ENCODE measurements around the gene RGL3.

DNA sequence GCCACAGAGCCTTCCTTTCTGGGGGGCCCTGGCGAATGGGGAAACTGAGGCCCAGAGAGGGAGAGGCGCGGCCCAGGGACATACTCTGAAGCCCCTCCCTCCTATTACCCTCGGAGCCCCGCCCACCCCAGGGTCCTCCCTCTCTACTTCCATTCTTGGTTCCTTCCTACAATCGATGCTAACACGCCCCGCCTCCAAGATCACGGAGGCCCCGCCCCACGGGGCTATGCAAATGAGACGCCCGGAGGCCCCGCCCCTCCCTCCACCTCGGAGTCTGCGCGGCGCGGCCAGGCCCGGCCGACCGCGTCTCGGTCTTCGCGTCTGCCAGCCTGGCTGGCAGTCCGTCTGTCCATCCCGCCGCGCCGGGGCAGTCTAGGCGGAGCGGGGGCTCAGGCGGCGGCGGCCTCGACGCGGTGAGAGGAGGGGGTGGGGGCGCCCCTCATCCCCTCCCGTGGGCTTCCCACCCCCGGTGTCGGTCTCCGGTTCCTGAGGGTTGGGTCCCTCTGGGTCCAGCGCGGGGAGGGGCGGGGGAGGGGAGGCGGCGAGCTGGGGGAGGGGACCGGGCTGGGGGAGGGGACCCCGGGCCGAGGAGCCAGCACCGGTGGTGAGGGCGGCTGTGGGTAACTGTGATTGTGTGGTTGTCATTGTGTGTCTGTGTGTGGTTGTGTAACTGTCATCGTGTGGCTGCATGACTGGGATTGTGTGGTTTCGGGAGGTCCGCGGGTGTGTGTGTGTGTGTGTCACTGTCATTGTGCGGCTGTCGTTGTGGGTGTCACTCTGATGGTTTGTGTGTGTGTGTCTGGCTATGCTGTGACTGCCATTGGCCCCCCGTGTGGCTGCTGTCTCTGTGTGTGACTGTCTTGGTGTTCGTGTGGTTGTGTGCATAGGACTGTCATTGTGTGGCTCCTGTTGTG is 63.7 kb downstream of the RGL3 start, which contains the start of gene PLPPR2:
- TF ChIP-seq, protein P1, sequence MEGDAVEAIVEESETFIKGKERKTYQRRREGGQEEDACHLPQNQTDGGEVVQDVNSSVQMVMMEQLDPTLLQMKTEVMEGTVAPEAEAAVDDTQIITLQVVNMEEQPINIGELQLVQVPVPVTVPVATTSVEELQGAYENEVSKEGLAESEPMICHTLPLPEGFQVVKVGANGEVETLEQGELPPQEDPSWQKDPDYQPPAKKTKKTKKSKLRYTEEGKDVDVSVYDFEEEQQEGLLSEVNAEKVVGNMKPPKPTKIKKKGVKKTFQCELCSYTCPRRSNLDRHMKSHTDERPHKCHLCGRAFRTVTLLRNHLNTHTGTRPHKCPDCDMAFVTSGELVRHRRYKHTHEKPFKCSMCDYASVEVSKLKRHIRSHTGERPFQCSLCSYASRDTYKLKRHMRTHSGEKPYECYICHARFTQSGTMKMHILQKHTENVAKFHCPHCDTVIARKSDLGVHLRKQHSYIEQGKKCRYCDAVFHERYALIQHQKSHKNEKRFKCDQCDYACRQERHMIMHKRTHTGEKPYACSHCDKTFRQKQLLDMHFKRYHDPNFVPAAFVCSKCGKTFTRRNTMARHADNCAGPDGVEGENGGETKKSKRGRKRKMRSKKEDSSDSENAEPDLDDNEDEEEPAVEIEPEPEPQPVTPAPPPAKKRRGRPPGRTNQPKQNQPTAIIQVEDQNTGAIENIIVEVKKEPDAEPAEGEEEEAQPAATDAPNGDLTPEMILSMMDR (IDR thresholded peaks at IDR 0.05; ENCODE audit: insufficient read depth, low read depth, low read length), result no peak
- no peak for TF ChIP-seq EZH2 (IDR thresholded peaks at IDR 0.05; ENCODE audit: insufficient read depth, low read length)

Measured in astrocyte (in vitro differentiated cells and primary cell).